GM18517 (cell line): ENCODE results near the gene PSMD6.

Experiments used
- ATAC-seq: cut with Tn5 transposase; IDR thresholded peaks from one replicate; pipeline ENCODE4 v1.9.1; 2021; ENCODE audit warnings: mild to moderate bottlenecking, moderate library complexity; ENCODE audit not compliant: unreplicated experiment

PSMD6 gene

DNA sequence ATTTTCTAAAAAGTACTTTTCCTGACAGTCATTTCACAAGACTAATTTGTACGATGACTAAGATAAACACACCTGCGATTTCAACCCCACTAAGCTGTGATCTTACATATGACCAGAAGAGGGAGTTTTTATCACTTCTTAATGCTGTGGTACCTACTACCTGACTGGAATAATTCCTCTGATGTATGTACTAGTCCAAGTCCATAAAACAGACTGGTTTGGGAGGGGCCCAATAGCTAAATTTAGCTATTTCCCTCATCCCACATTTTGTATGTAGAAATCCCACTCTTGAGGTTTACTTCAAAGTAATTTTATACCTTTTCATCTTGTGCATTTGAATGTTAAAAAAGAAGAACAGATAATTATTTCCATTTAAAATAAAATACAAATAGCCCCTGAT is 61.4 kb downstream of the PSMD6 start:
- ATAC-seq = peak; percentile 91
